PC-3 (cell line): ENCODE data around the gene CORO2B. TPM values are rescaled to one million over a fixed set of nuclear protein-coding genes. Genes with fewer than 3 reads are reported as not detected.
"Not testable (repeated sequence)": the region's sequence is repeated elsewhere in the genome, so short reads cannot be mapped to it uniquely, and the experiment has no call there.

Experiments used
- ATAC-seq: fragments of 200-7000 bp; cut with Tn5 transposase; 2 replicates; pipeline ENCODE4 v1.9.1; 2020; ENCODE audit warnings: mild to moderate bottlenecking, moderate library complexity
- BruUV-seq: library from RNA; stranded (reverse); fragments of 400-500 nt; replicated peaks from 2 replicates; lab custom pipeline; 2021; lab: Mats Ljungman, UMichigan
- CTCF ChIA-PET: fragments of 300-600 bp; sonication (Branson Sonifier 250); formaldehyde crosslinking; loops from one replicate; lab custom pipeline; 2022; ENCODE audit warnings: antibody characterized with exemption; lab: Charles Lee
- POLR2A ChIA-PET: fragments of 300-600 bp; sonication (Branson Sonifier 250); formaldehyde crosslinking; loops from one replicate; lab custom pipeline; 2022; ENCODE audit warnings: antibody characterized with exemption; ENCODE audit not compliant: unreplicated experiment; lab: Charles Lee
- DNase-seq: peaks from one replicate; pipeline ENCODE4 v3.0.0-alpha.2; 2015
- H2AFZ ChIP-seq: fragments of 300-600 bp; sonication (generic); 2 replicates; pipeline ENCODE4 v1.6.0; 2016; ENCODE audit warnings: antibody characterized with exemption, low read length
- H3F3A ChIP-seq: fragments of 300-600 bp; sonication (generic); one replicate; pipeline ENCODE4 v1.6.0; 2017; ENCODE audit warnings: antibody characterized with exemption, low read length, control low read depth, mild to moderate bottlenecking; ENCODE audit not compliant: unreplicated experiment
- H3K27ac ChIP-seq: fragments of 300-600 bp; sonication (generic); 2 replicates; pipeline ENCODE4 v1.5.1; 2016; ENCODE audit warnings: mild to moderate bottlenecking, low read length
- H3K27me3 ChIP-seq: fragments of 300-600 bp; sonication (generic); 2 replicates; pipeline ENCODE4 v1.6.1; 2016; ENCODE audit warnings: low read length, mixed read lengths
- H3K36me3 ChIP-seq: fragments of 300-600 bp; sonication (generic); 2 replicates; pipeline ENCODE4 v1.6.1; 2016; ENCODE audit warnings: low read depth, mixed run types, low read length, mixed read lengths
- H3K4me1 ChIP-seq: fragments of 300-600 bp; sonication (generic); 2 replicates; pipeline ENCODE4 v1.5.1; 2016; ENCODE audit warnings: low read length; ENCODE audit not compliant: insufficient read depth
- H3K4me2 ChIP-seq: fragments of 300-600 bp; sonication (generic); 2 replicates; pipeline ENCODE4 v1.6.0; 2016; ENCODE audit warnings: low read length
- H3K4me3 ChIP-seq: fragments of 300-600 bp; sonication (generic); 2 replicates; pipeline ENCODE4 v1.5.1; 2016; ENCODE audit warnings: mild to moderate bottlenecking, low read length, mixed read lengths
- H3K79me2 ChIP-seq: fragments of 300-600 bp; sonication (generic); 2 replicates; pipeline ENCODE4 v1.6.1; 2017; ENCODE audit warnings: low read length, mixed read lengths
- H3K9ac ChIP-seq: fragments of 300-600 bp; sonication (generic); 2 replicates; pipeline ENCODE4 v1.6.0; 2016; ENCODE audit warnings: mild to moderate bottlenecking, low read length
- H3K9me2 ChIP-seq: fragments of 300-600 bp; sonication (generic); replicated peaks from 2 replicates; pipeline ENCODE4 v1.6.1; 2016; ENCODE audit warnings: mixed run types, low read length, mixed read lengths
- H3K9me3 ChIP-seq: fragments of 300-600 bp; sonication (generic); 2 replicates; pipeline ENCODE4 v1.6.1; 2016; ENCODE audit warnings: low read length, mixed read lengths
- H4K20me1 ChIP-seq: fragments of 300-600 bp; sonication (generic); 2 replicates; pipeline ENCODE4 v1.6.1; 2016; ENCODE audit warnings: low read length, mixed read lengths
- CTCF ChIP-seq: fragments of 300-600 bp; sonication (generic); conservative IDR thresholded peaks from 2 replicates; pipeline ENCODE4 v1.5.1; 2017; ENCODE audit warnings: antibody characterized with exemption, low read depth, mild to moderate bottlenecking, low read length
- EZH2 ChIP-seq: fragments of 300-600 bp; sonication (generic); IDR thresholded peaks from one replicate; pipeline ENCODE4 v1.6.1; 2017; ENCODE audit warnings: antibody characterized with exemption, mild to moderate bottlenecking, low read length; ENCODE audit not compliant: unreplicated experiment
- EZH2phosphoT487 ChIP-seq: fragments of 300-600 bp; sonication (generic); IDR thresholded peaks from 2 replicates; pipeline ENCODE4 v1.6.1; 2018; ENCODE audit warnings: mild to moderate bottlenecking, antibody characterized with exemption, low read length, borderline replicate concordance
- intact Hi-C: fragments of 100-400 bp; cut with micrococcal nuclease; formaldehyde crosslinking; loops from 2 replicates; pipeline ENCODE4 v1.9.0; 2023
- total RNA-seq: library from RNA; depleted of rRNA; stranded (reverse); fragments of >200 nt; gene quantifications from 2 replicates; pipeline ENCODE4 v1.2.3, GENCODE V29; 2014

Gene CORO2B
- total RNA-seq, 1 experiment from 2014 or later: 0.66 TPM

- no peaks in the 10 kb centered on the region for H3K9me2 ChIP-seq
- no peaks in the 10 kb centered on the region for H3K27me3 ChIP-seq
- POLR2A ChIA-PET: no interaction called here
- no peak overlapping the region for H3K9ac ChIP-seq
- H3K36me3 ChIP-seq: no peaks in the 10 kb centered on the region
- H2AFZ ChIP-seq: no peak overlapping the region
- H3K4me3 ChIP-seq: no peak overlapping the region
- TF ChIP-seq EZH2phosphoT487 (no peak), CTCF (no peak), EZH2 (no peak)
- intact Hi-C loops: no loop called here
- H3K27ac ChIP-seq: no peak overlapping the region
- H3K79me2 ChIP-seq: no peaks in the 10 kb centered on the region
- no peaks in the 10 kb centered on the region for H4K20me1 ChIP-seq
- H3K4me1 ChIP-seq: no peaks in the 10 kb centered on the region; the same call in 1 of the 2 replicates
- no peak overlapping the region for H3K4me2 ChIP-seq
- BruUV-seq: no TSS peak
- DNase-seq: no peak
- no peaks in the 10 kb centered on the region for H3F3A ChIP-seq
- no peaks in the 10 kb centered on the region for H3K9me3 ChIP-seq
- CTCF ChIA-PET: no interaction called here
- no peak for ATAC-seq
Observed at GRCh38 chr15:68646156-68646555, 67.4 kb downstream of the CORO2B start.

GRCh38 chr15:68646696-68647095 lies 67.9 kb downstream of the CORO2B start:
- CTCF ChIA-PET: no interaction called here
- no TSS peak for BruUV-seq
- Histone ChIP-seq H2AFZ (no peak overlapping the region), H3K4me1 (no peaks in the 10 kb centered on the region; the same call in 1 of the 2 replicates), H3K9ac (no peak overlapping the region), H3K79me2 (no peaks in the 10 kb centered on the region), H4K20me1 (no peaks in the 10 kb centered on the region), H3K4me2 (no peak overlapping the region), H3K36me3 (no peaks in the 10 kb centered on the region), H3K27ac (no peak overlapping the region), H3K9me3 (no peaks in the 10 kb centered on the region), H3K4me3 (no peak overlapping the region), H3F3A (no peaks in the 10 kb centered on the region), H3K9me2 (no peaks in the 10 kb centered on the region), H3K27me3 (no peaks in the 10 kb centered on the region)
- DNase-seq: no peak
- intact Hi-C loops: no loop called here
- ATAC-seq: no peak
- POLR2A ChIA-PET: no interaction called here
- no peak for TF ChIP-seq EZH2phosphoT487
- no peak for TF ChIP-seq CTCF
- TF ChIP-seq EZH2: no peak

- H3K9me3 ChIP-seq, H2AFZ ChIP-seq, H3K4me1 ChIP-seq, CTCF ChIA-PET, H3K79me2 ChIP-seq, H3K4me3 ChIP-seq, H3K4me2 ChIP-seq, H3K9ac ChIP-seq, H4K20me1 ChIP-seq, ATAC-seq, H3K36me3 ChIP-seq, DNase-seq, POLR2A ChIA-PET, H3K9me2 ChIP-seq, H3F3A ChIP-seq, BruUV-seq, H3K27ac ChIP-seq, intact Hi-C loops, H3K27me3 ChIP-seq: not testable (repeated sequence)
Observed at GRCh38 chr15:68647361-68647760, 68.6 kb downstream of the CORO2B start.
